ENCODE data around the gene LRMDA. TPM values are rescaled to one million over a fixed set of nuclear protein-coding genes. Genes with fewer than 3 reads are reported as not detected.

LRMDA gene
- total and polyA plus RNA-seq, 2 donors (not counting 1 experiment from before 2014, with no cell fraction given), result 0.12 TPM; not detected in 1

GRCh38 chr10:76285515-76285914 lies 854.1 kb downstream of the LRMDA start:
- Histone ChIP-seq H3K4me3 (ENCODE audit: control extremely low read depth in 1 of 5, extremely low read depth in 1 of 5, insufficient read depth in 1 of 5, low read depth in 2 of 5, low read length in 4 of 5) (no peak overlapping the region), H2AFZ (ENCODE audit: insufficient read depth, low read depth, low read length, poor library complexity, severe bottlenecking) (no peak overlapping the region), H3K9ac (ENCODE audit: low read length) (no peak overlapping the region), H3K9me3 (ENCODE audit: control extremely low read depth in 1 of 3, control insufficient read depth in 2 of 3, insufficient read depth in 1 of 3, low read length in 2 of 3) (no peaks in the 10 kb centered on the region), H3K27ac (ENCODE audit: low read length in 2 of 2) (no peak overlapping the region), H3K36me3 (replicated peaks in 1 of 2; ENCODE audit: control extremely low read depth in 1 of 2, control insufficient read depth in 1 of 2, extremely low read depth in 1 of 2, insufficient read depth in 2 of 2, low read length in 1 of 2) (no peaks in the 10 kb centered on the region), H3K4me2 (replicated peaks; ENCODE audit: low read depth, low read length, poor library complexity, severe bottlenecking) (no peak overlapping the region), H3K79me2 (ENCODE audit: control insufficient read depth, insufficient read depth, low read length) (no peaks in the 10 kb centered on the region), H3K27me3 (replicated peaks in 1 of 4; ENCODE audit: control extremely low read depth in 1 of 4, control insufficient read depth in 3 of 4, insufficient read depth in 4 of 4, low read length in 3 of 4) (no peaks in the 10 kb centered on the region), H3K4me1 (ENCODE audit: control insufficient read depth in 2 of 2, insufficient read depth in 2 of 2, low read length in 2 of 2) (no peaks in the 10 kb centered on the region), H4K20me1 (ENCODE audit: control insufficient read depth, insufficient read depth, low read length, poor library complexity, severe bottlenecking) (no peaks in the 10 kb centered on the region)
- H3K4me3 Mint-ChIP-seq, result no peak overlapping the region
- no peak overlapping the region for H3K27ac Mint-ChIP-seq
- DNase-seq, result no peak
- WGBS (ENCODE audit: insufficient coverage), result no CpG with 5 or more reads among the region's 2 CpGs
- ATAC-seq (ENCODE audit: low read depth), result no peak
- peaks cover 3% of the 10 kb centered on the region for H3K27me3 Mint-ChIP-seq
- POLR2A ChIA-PET, result no interaction called here
- no peaks in the 10 kb centered on the region for H3K4me1 Mint-ChIP-seq
- intact Hi-C loops (cut with micrococcal nuclease), result no loop called here
- CTCF ChIA-PET, result no interaction called here
- TF ChIP-seq EZH2 (IDR thresholded peaks at IDR 0.05; ENCODE audit: borderline replicate concordance, insufficient read depth, low read depth, low read length, poor library complexity, severe bottlenecking), result no peak
- TF ChIP-seq, protein P1, sequence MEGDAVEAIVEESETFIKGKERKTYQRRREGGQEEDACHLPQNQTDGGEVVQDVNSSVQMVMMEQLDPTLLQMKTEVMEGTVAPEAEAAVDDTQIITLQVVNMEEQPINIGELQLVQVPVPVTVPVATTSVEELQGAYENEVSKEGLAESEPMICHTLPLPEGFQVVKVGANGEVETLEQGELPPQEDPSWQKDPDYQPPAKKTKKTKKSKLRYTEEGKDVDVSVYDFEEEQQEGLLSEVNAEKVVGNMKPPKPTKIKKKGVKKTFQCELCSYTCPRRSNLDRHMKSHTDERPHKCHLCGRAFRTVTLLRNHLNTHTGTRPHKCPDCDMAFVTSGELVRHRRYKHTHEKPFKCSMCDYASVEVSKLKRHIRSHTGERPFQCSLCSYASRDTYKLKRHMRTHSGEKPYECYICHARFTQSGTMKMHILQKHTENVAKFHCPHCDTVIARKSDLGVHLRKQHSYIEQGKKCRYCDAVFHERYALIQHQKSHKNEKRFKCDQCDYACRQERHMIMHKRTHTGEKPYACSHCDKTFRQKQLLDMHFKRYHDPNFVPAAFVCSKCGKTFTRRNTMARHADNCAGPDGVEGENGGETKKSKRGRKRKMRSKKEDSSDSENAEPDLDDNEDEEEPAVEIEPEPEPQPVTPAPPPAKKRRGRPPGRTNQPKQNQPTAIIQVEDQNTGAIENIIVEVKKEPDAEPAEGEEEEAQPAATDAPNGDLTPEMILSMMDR (IDR thresholded peaks at IDR 0.05), result no peak
- H3K9me3 Mint-ChIP-seq (ENCODE audit: insufficient read depth), result no peaks in the 10 kb centered on the region

- Histone ChIP-seq H3K4me2 (replicated peaks; ENCODE audit: low read depth, low read length, poor library complexity, severe bottlenecking) (no peak overlapping the region), H3K36me3 (replicated peaks in 1 of 2; ENCODE audit: control extremely low read depth in 1 of 2, control insufficient read depth in 1 of 2, extremely low read depth in 1 of 2, insufficient read depth in 2 of 2, low read length in 1 of 2) (no peaks in the 10 kb centered on the region), H3K27me3 (replicated peaks in 1 of 4; ENCODE audit: control extremely low read depth in 1 of 4, control insufficient read depth in 3 of 4, insufficient read depth in 4 of 4, low read length in 3 of 4) (no peaks in the 10 kb centered on the region), H3K4me3 (ENCODE audit: control extremely low read depth in 1 of 5, extremely low read depth in 1 of 5, insufficient read depth in 1 of 5, low read depth in 2 of 5, low read length in 4 of 5) (no peak overlapping the region), H3K4me1 (ENCODE audit: control insufficient read depth in 2 of 2, insufficient read depth in 2 of 2, low read length in 2 of 2) (no peaks in the 10 kb centered on the region), H3K27ac (ENCODE audit: low read length in 2 of 2) (no peak overlapping the region), H3K9ac (ENCODE audit: low read length) (no peak overlapping the region), H3K79me2 (ENCODE audit: control insufficient read depth, insufficient read depth, low read length) (no peaks in the 10 kb centered on the region), H4K20me1 (ENCODE audit: control insufficient read depth, insufficient read depth, low read length, poor library complexity, severe bottlenecking) (no peaks in the 10 kb centered on the region), H3K9me3 (ENCODE audit: control extremely low read depth in 1 of 3, control insufficient read depth in 2 of 3, insufficient read depth in 1 of 3, low read length in 2 of 3) (no peaks in the 10 kb centered on the region), H2AFZ (ENCODE audit: insufficient read depth, low read depth, low read length, poor library complexity, severe bottlenecking) (no peak overlapping the region)
- CTCF ChIA-PET, result no interaction called here
- intact Hi-C loops (cut with micrococcal nuclease), result no loop called here
- H3K27me3 Mint-ChIP-seq, result peaks cover 3% of the 10 kb centered on the region
- no peaks in the 10 kb centered on the region for H3K4me1 Mint-ChIP-seq
- POLR2A ChIA-PET, result no interaction called here
- no peak for TF ChIP-seq EZH2 (IDR thresholded peaks at IDR 0.05; ENCODE audit: borderline replicate concordance, insufficient read depth, low read depth, low read length, poor library complexity, severe bottlenecking)
- TF ChIP-seq, protein P1 (IDR thresholded peaks at IDR 0.05), result no peak
- no peak overlapping the region for H3K4me3 Mint-ChIP-seq
- DNase-seq, result no peak
- no peaks in the 10 kb centered on the region for H3K9me3 Mint-ChIP-seq (ENCODE audit: insufficient read depth)
- ATAC-seq (ENCODE audit: low read depth), result no peak
- H3K27ac Mint-ChIP-seq, result no peak overlapping the region
- no CpG with 5 or more reads among the region's 1 CpG for WGBS (ENCODE audit: insufficient coverage)
These were observed 855.1 kb downstream of the LRMDA start for GRCh38 chr10:76286536-76286935.
